NT2/D1 (cell line): ENCODE measurements around the gene FEM1A.
A peak's percentile ranks its signal among the peaks of the same experiment; 100 is the strongest.
"Not testable (repeated sequence)": the region's sequence is repeated elsewhere in the genome, so short reads cannot be mapped to it uniquely, and the experiment has no call there.

Experiments used
- DNase-seq: peaks from one replicate; pipeline ENCODE4 v3.0.0-alpha.2; 2011; ENCODE audit warnings: low read depth, low spot score
- H3K27me3 ChIP-seq: 2 replicates; pipeline ENCODE4 v1.6.0; 2011; ENCODE audit warnings: mild to moderate bottlenecking; ENCODE audit not compliant: insufficient read length, insufficient read depth
- H3K36me3 ChIP-seq: 2 replicates; pipeline ENCODE4 v1.6.1; 2011; ENCODE audit warnings: mild to moderate bottlenecking, low read length, mixed read lengths; ENCODE audit not compliant: insufficient read depth, insufficient read length
- H3K4me1 ChIP-seq: 2 replicates; pipeline ENCODE4 v1.5.1; 2011; ENCODE audit not compliant: insufficient read depth, insufficient read length
- H3K4me3 ChIP-seq: 2 replicates; pipeline ENCODE4 v1.5.1; 2011; ENCODE audit warnings: low read depth; ENCODE audit not compliant: insufficient read length
- H3K9ac ChIP-seq: 2 replicates; pipeline ENCODE4 v1.6.0; 2011; ENCODE audit warnings: low read depth; ENCODE audit not compliant: insufficient read length
- H3K9me3 ChIP-seq: 2 replicates; pipeline ENCODE4 v1.5.1; 2011; ENCODE audit warnings: mild to moderate bottlenecking, low read length; ENCODE audit not compliant: insufficient read depth
- SUZ12 ChIP-seq: IDR thresholded peaks from 2 replicates; pipeline ENCODE4 v1.6.1; 2011; ENCODE audit not compliant: insufficient read length, insufficient read depth; ENCODE audit errors: extremely low read depth
- YY1 ChIP-seq: IDR thresholded peaks from 2 replicates; pipeline ENCODE4 v1.6.1; 2011; ENCODE audit not compliant: insufficient read length, insufficient read depth
- ZNF274 ChIP-seq: IDR thresholded peaks from 2 replicates; pipeline ENCODE4 v1.6.1; 2011; ENCODE audit warnings: mild to moderate bottlenecking, low read depth, low read length

FEM1A gene

DNA sequence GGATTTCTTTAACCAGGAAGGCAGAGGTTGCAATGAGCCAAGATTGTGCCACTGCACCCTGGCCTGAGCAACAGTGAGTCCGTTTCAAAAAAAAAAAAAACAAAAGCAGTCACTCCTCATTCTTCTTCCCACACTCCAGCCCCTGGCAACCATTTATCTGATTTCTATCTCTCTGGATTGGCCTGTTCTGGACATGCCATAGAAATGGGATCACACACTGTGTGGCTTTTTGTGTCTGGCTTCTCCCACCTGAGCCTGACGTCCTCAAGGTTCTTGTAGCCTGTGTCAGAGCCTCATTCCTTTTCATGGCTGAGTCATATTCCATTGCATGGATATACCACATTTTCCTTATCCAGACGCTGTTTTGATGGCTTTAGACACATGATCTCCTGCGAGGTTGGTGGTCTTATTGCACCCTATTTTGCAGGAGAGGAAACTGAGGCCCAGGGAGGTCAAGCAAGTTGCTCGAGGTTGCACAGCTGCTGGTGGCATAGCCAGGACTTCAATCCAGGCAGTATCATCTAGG lies 15.8 kb upstream of the FEM1A start:
- Histone ChIP-seq H3K4me1 (no peaks in the 10 kb centered on the region), H3K9me3 (no peaks in the 10 kb centered on the region), H3K4me3 (no peak overlapping the region), H3K27me3 (peaks cover 21% of the 10 kb centered on the region), H3K9ac (no peak overlapping the region), H3K36me3 (no peaks in the 10 kb centered on the region)
- no peak for TF ChIP-seq YY1
- no peak for DNase-seq

DNA sequence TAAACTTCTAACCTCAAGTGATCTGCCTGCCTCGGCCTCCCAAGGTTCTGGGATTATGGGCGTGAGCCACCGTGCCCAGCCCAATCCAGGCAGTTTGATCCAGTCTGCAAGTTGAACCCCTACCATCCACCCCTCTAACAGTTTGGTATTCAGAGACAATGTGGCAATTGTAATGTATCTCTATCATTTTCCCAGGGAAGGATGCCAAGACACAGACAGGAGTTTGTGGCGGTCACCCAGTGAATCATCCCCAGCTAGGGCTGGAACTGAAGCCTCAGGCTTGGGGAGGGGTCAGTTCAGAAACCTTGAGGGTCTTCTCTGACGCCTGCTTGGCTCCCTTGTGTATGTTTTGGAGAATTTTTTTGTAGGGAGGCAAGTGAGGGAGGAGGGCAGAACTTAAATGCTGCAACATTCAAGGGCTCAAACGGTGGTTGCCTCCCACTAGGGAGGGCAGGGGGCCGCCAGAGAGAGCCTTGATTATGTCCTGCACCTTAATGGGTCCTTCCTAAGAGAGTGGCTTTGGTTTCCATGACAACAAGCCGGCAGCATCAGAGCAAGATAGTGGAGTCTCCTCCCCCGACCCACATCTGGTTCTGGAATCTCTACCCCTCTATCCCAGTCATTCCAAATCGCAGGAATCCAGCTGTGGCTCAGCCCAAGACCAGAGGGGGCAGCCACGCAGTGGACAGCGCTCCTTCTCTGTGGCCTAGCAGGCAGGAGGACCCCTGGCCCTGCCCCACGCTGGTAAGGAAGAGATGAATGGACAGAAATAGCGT lies 14.9 kb upstream of the FEM1A start:
- H3K4me3 ChIP-seq, result no peak overlapping the region
- peaks cover 16% of the 10 kb centered on the region for H3K27me3 ChIP-seq
- no peaks in the 10 kb centered on the region for H3K9me3 ChIP-seq
- DNase-seq, result no peak
- TF ChIP-seq SUZ12, result no peak
- no peak for TF ChIP-seq YY1
- TF ChIP-seq ZNF274, result no peak
- H3K4me1 ChIP-seq, result no peaks in the 10 kb centered on the region
- H3K9ac ChIP-seq, result no peak overlapping the region
- no peaks in the 10 kb centered on the region for H3K36me3 ChIP-seq

DNA sequence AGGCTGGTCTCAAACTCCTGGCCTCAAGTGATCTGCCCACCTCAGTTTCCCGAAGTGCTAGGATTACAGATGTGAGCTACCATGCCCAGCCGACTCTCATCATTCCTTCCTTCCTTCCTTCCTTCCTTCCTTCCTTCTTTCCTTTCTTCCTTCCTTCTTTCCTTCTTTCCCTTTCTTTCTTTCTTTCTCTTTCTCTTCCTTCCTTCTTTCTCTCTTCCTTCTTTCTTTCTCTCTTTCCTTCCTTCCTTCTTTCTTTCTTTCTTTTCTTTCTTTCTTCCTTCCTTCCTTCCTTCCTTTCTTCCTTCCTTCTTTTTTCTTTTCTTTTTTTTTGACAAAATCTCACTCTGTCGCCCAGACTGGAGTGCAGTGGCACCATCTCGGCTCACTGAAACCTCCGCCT lies 13.4 kb upstream of the FEM1A start:
- DNase-seq, H3K9ac ChIP-seq, H3K27me3 ChIP-seq, H3K4me3 ChIP-seq, H3K9me3 ChIP-seq, H3K36me3 ChIP-seq, H3K4me1 ChIP-seq: not testable (repeated sequence)

DNA sequence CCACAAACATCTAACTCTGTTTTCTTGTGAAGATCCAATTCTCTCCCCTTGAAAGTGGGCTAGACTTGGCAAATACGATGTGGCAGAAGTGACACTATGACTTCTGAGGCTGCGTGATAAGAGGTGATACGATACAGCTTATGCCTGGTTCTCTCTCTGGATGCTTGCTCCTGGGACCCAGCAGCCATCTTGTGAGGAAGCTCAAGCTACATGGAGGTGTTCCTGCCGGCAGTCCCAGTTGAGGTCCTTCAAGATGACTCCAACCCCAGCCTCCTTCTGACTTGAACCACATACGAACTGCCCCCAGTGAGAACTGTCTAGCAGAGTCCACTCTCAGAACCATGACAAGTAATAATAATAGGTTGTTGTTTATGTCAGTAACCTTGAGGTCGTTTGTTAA lies 10.7 kb upstream of the FEM1A start:
- H3K27me3 ChIP-seq, result no peaks in the 10 kb centered on the region
- no peaks in the 10 kb centered on the region for H3K9me3 ChIP-seq
- H3K4me1 ChIP-seq, result no peaks in the 10 kb centered on the region
- no peak overlapping the region for H3K9ac ChIP-seq
- no peak for DNase-seq
- no peaks in the 10 kb centered on the region for H3K36me3 ChIP-seq
- H3K4me3 ChIP-seq, result no peak overlapping the region
- no peak for TF ChIP-seq YY1

DNA sequence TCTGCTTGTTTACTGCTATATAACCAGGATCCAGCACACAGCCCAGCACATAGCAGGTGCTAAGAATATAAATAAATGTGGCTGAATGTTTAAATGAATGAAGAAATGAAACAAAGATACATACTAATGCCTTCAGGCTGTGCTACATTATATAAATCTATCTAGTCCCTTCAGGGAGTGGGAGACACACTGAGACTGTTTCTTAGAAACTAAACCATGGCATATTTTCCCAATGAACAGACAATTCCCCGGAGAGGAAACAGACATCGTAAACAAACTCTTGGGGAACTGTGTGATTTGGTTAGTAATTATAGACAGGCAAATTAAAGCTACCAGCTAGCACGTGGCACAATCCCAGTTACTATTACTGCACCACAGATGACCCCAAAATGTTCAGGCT lies 9.7 kb upstream of the FEM1A start:
- no peak for TF ChIP-seq ZNF274
- TF ChIP-seq SUZ12, result no peak
- TF ChIP-seq YY1, result no peak
- no peak overlapping the region for H3K4me3 ChIP-seq
- H3K4me1 ChIP-seq, result no peaks in the 10 kb centered on the region
- DNase-seq, result no peak
- H3K9me3 ChIP-seq, result no peaks in the 10 kb centered on the region
- no peaks in the 10 kb centered on the region for H3K27me3 ChIP-seq
- no peak overlapping the region for H3K9ac ChIP-seq
- H3K36me3 ChIP-seq, result no peaks in the 10 kb centered on the region

DNA sequence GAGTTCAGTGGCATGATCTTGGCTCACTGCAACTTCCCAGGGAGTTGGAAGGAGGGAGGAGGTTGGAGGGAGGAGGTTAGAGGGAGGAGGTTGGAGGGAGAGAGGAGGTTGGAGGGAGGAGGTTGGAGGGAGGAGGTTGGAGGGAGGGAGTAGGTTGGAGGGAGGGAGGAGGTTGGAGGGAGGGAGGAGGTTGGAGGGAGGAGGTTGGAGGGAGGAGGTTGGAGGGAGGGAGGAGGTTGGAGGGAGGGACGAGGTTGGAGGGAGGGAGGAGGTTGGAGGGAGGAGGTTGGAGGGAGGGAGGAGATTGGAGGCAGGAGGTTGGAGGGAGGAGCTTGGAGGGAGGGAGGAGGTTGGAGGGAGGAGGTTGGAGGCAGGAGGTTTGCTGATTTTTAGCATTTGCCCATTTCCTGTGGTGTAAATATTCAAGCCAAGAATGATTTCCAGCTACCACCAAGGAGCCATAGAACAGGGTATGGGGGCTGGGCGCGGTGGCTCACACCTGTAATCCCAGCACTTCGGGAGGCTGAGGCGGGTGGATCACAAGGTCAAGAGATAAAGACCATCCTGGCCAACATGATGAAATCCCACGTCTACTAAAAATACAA lies 5.0 kb upstream of the FEM1A start:
- H3K36me3 ChIP-seq, DNase-seq, H3K9ac ChIP-seq, H3K4me3 ChIP-seq, H3K27me3 ChIP-seq, H3K4me1 ChIP-seq, H3K9me3 ChIP-seq: not testable (repeated sequence)

DNA sequence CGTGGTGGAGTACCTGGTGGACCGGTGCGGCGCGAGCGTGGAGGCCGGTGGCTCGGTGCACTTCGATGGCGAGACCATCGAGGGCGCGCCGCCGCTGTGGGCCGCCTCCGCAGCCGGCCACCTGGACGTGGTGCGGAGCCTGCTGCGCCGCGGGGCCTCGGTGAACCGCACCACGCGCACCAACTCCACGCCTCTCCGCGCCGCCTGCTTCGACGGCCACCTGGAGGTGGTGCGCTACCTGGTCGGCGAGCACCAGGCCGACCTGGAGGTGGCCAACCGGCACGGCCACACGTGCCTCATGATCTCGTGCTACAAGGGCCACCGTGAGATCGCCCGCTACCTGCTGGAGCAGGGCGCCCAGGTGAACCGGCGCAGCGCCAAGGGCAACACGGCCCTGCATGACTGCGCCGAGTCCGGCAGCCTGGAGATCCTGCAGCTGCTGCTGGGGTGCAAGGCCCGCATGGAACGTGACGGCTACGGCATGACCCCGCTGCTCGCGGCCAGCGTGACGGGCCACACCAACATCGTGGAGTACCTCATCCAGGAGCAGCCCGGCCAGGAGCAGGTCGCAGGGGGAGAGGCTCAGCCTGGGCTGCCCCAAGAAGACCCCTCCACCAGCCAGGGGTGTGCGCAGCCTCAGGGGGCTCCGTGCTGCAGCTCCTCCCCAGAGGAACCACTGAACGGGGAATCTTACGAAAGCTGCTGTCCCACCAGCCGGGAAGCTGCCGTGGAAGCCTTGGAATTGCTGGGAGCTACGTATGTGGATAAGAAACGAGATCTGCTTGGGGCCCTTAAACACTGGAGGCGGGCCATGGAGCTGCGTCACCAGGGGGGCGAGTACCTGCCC lies 708 bp downstream of the FEM1A start:
- Histone ChIP-seq H3K36me3 (peaks cover 47% of the 10 kb centered on the region), H3K9ac (peak overlapping the region; percentile 99), H3K4me3 (peak overlapping the region; percentile 91), H3K4me1 (peaks cover 22% of the 10 kb centered on the region)
- DNase-seq, H3K27me3 ChIP-seq, H3K9me3 ChIP-seq: not testable (repeated sequence)

DNA sequence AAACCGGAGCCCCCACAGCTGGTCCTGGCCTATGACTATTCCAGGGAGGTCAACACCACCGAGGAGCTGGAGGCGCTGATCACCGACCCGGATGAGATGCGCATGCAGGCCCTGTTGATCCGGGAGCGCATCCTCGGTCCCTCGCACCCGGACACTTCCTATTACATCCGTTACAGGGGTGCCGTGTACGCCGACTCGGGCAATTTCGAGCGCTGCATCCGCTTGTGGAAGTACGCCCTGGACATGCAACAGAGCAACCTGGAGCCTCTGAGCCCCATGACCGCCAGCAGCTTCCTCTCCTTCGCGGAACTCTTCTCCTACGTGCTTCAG lies 1.3 kb downstream of the FEM1A start:
- not testable (repeated sequence) for H3K27me3 ChIP-seq, H3K9me3 ChIP-seq, DNase-seq
- peak overlapping the region; percentile 99 for H3K9ac ChIP-seq
- H3K4me3 ChIP-seq, result peak overlapping the region; percentile 91
- H3K4me1 ChIP-seq, result peaks cover 22% of the 10 kb centered on the region
- H3K36me3 ChIP-seq, result peaks cover 52% of the 10 kb centered on the region

DNA sequence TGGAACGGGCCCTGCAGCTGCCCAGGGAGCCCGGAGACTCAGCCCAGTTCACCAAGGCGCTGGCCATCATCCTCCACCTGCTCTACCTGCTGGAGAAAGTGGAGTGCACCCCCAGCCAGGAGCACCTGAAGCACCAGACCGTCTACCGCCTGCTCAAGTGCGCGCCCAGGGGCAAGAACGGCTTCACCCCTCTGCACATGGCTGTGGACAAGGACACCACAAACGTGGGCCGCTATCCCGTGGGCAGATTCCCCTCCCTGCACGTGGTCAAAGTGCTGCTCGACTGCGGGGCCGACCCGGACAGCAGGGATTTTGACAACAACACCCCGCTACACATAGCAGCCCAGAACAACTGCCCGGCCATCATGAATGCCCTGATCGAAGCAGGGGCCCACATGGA lies 1.7 kb downstream of the FEM1A start:
- peaks cover 52% of the 10 kb centered on the region for H3K36me3 ChIP-seq
- peaks cover 22% of the 10 kb centered on the region for H3K4me1 ChIP-seq
- H3K9ac ChIP-seq, result peak overlapping the region; percentile 99
- not testable (repeated sequence) for H3K9me3 ChIP-seq, DNase-seq, H3K27me3 ChIP-seq
- H3K4me3 ChIP-seq, result peak overlapping the region; percentile 6
